HepG2 (cell line): Measurements from ENCODE around the gene CEBPE. TPM values are rescaled to one million over a fixed set of nuclear protein-coding genes. Genes with fewer than 3 reads are reported as not detected.

Source experiments
- BRCA1 ChIP-seq: sonication (generic); formaldehyde crosslinking; IDR thresholded peaks from 2 replicates; pipeline ENCODE4 v1.4.0; 2020; ENCODE audit warnings: missing genetic modification reagents
- CBX5 ChIP-seq: sonication (generic); formaldehyde crosslinking; IDR thresholded peaks from 2 replicates; pipeline ENCODE4 v1.4.0; 2020; ENCODE audit warnings: missing genetic modification reagents, borderline replicate concordance
- EEA1 ChIP-seq: sonication (generic); formaldehyde crosslinking; IDR thresholded peaks from 2 replicates; pipeline ENCODE4 v1.5.1; 2020; ENCODE audit warnings: mild to moderate bottlenecking, missing genetic modification reagents, borderline replicate concordance
- HHEX ChIP-seq: IDR thresholded peaks from 2 replicates; pipeline ENCODE4 v1.6.1; 2016; ENCODE audit warnings: control low read depth
- HNRNPK ChIP-seq: fragments of 200-400 bp; formaldehyde crosslinking; IDR thresholded peaks from 2 replicates; pipeline ENCODE4 v1.6.1; 2018; ENCODE audit warnings: low read length, low read depth, moderate library complexity, mild to moderate bottlenecking; ENCODE audit not compliant: poor library complexity, severe bottlenecking
- MBNL3 ChIP-seq: fragments of 250-450 bp; sonication (Bioruptor Pico); conservative IDR thresholded peaks from 2 replicates; pipeline ENCODE4 v1.8.0; 2022; ENCODE audit warnings: mild to moderate bottlenecking, inconsistent platforms
- SATB2 ChIP-seq: sonication (generic); formaldehyde crosslinking; IDR thresholded peaks from 2 replicates; pipeline ENCODE4 v1.5.0; 2020; ENCODE audit warnings: missing genetic modification reagents
- SIN3A ChIP-seq: IDR thresholded peaks from 2 replicates; pipeline ENCODE4 v1.6.1; 2011; ENCODE audit warnings: low read depth, mild to moderate bottlenecking, control low read depth, low read length, borderline replicate concordance
- SOX5 ChIP-seq: IDR thresholded peaks from 2 replicates; pipeline ENCODE4 v1.6.1; 2016; ENCODE audit warnings: borderline replicate concordance
- THAP11 ChIP-seq: IDR thresholded peaks from 2 replicates; pipeline ENCODE4 v1.6.1; 2016; ENCODE audit warnings: missing biosample characterization, missing genetic modification reagents
- ZBTB8A ChIP-seq: sonication (generic); formaldehyde crosslinking; IDR thresholded peaks from 2 replicates; pipeline ENCODE4 v1.4.0; 2020; ENCODE audit warnings: mild to moderate bottlenecking, low read depth, missing genetic modification reagents, borderline replicate concordance
- ZC3H4 ChIP-seq: sonication (generic); formaldehyde crosslinking; IDR thresholded peaks from 2 replicates; pipeline ENCODE4 v1.4.0; 2020; ENCODE audit warnings: missing genetic modification reagents, borderline replicate concordance
- ZFYVE20 ChIP-seq: sonication (generic); formaldehyde crosslinking; IDR thresholded peaks from 2 replicates; pipeline ENCODE4 v1.8.0; 2023; ENCODE audit warnings: low read depth, mild to moderate bottlenecking, moderate library complexity, missing genetic modification reagents, borderline replicate concordance
- ZNF3 ChIP-seq: IDR thresholded peaks from 2 replicates; pipeline ENCODE4 v1.7.0; 2017; ENCODE audit warnings: inconsistent platforms
- ZNF546 ChIP-seq: sonication (generic); formaldehyde crosslinking; conservative IDR thresholded peaks from 2 replicates; pipeline ENCODE4 v1.8.1; 2023; ENCODE audit warnings: mild to moderate bottlenecking, missing genetic modification reagents
- ZNF879 ChIP-seq: sonication (generic); formaldehyde crosslinking; IDR thresholded peaks from 2 replicates; pipeline ENCODE4 v1.8.1; 2023; ENCODE audit warnings: missing genetic modification reagents
- polyA plus RNA-seq, 8 experiments: library from polyadenylated mRNA; depleted of rRNA in 3 of 8; stranded (reverse) in 7 of 8; unstranded in 1 of 8; fragments of >200 nt; fragmentation: Illumina TruSeq in 4 of 8; extraction: Trizol in 4 of 8; gene quantifications; 2 replicates each; pipeline versions ENCODE4 v1.2.1 to v1.2.3, GENCODE V29; 2011 to 2016; ENCODE audit warnings: low read depth in 4 of 8, missing spikeins in 1 of 8, mixed read lengths in 1 of 8; ENCODE audit not compliant: insufficient read depth in 1 of 8
- total RNA-seq, 5 experiments: library from RNA; depleted of rRNA; stranded (reverse); fragments of >200 nt; fragmentation: Illumina TruSeq; extraction: Trizol; gene quantifications; 2 replicates each; pipeline ENCODE4 v1.2.3, GENCODE V29; 2016; ENCODE audit warnings: low read depth in 1 of 5
- TF ChIP-seq, protein P1 (sequence below): sonication (generic); formaldehyde crosslinking; IDR thresholded peaks from 2 replicates; pipeline ENCODE4 v1.5.0; 2020; ENCODE audit warnings: missing genetic modification reagents
- TF ChIP-seq, protein P2 (sequence below): sonication (generic); formaldehyde crosslinking; IDR thresholded peaks from 2 replicates; pipeline ENCODE4 v1.5.0; 2020; ENCODE audit warnings: mild to moderate bottlenecking, missing genetic modification reagents, borderline replicate concordance
- TF ChIP-seq, protein P3 (sequence below): sonication (generic); formaldehyde crosslinking; IDR thresholded peaks from 2 replicates; pipeline ENCODE4 v1.5.0; 2020; ENCODE audit warnings: missing genetic modification reagents

The CEBPE gene
- total and polyA plus RNA-seq, 2 of the 13 experiments (the other 11 are each of a cell fraction or from before 2014, with no cell fraction given): 0.09 to 0.11 TPM

DNA sequence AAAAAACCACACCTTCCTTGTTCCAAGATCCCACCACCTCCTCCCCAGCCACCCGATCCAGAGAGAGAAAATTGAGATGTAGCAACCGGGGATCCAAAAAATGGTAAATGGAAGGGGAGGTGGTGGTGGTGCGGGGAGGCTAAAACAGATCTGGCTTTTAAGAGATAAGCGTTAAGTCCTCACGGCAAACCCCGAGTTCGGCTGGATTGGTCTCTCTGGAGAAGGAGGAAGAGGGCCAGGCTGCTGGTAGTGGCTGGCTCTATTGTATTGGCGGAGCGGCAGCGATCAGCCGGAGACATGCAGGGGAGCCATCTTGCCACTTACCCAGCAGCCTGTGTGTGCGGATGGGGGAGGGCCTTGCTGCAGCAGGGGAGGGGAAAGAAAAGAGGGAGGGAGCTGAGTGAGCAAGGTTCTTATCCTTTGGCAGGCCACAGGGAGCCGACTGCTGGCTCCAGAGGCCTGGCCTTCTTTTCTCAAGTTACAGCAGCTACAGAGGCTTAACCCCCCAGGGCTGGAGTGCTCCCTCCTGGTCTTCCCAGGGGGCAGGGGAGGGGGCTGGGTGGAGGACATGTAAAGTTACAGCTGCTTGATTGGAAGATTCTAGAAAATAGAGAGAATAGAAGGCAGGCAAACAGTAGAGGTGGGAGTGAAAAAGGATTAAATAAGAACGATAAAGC is 47.7 kb downstream of the CEBPE start (continued):
- TF ChIP-seq ZFYVE20 (CRISPR knock-in tag): 0 out of 2 replicates have a peak, but pooled peaks have one; percentile 47
- peak; percentile 88 for TF ChIP-seq SIN3A
- TF ChIP-seq HHEX (CRISPR knock-in tag): no peak
- TF ChIP-seq, protein P1, sequence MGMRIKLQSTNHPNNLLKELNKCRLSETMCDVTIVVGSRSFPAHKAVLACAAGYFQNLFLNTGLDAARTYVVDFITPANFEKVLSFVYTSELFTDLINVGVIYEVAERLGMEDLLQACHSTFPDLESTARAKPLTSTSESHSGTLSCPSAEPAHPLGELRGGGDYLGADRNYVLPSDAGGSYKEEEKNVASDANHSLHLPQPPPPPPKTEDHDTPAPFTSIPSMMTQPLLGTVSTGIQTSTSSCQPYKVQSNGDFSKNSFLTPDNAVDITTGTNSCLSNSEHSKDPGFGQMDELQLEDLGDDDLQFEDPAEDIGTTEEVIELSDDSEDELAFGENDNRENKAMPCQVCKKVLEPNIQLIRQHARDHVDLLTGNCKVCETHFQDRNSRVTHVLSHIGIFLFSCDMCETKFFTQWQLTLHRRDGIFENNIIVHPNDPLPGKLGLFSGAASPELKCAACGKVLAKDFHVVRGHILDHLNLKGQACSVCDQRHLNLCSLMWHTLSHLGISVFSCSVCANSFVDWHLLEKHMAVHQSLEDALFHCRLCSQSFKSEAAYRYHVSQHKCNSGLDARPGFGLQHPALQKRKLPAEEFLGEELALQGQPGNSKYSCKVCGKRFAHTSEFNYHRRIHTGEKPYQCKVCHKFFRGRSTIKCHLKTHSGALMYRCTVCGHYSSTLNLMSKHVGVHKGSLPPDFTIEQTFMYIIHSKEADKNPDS (CRISPR knock-in tag): no peak
- TF ChIP-seq ZBTB8A: 0 out of 2 replicates have a peak, but pooled peaks have one; percentile 37
- TF ChIP-seq, protein P2, sequence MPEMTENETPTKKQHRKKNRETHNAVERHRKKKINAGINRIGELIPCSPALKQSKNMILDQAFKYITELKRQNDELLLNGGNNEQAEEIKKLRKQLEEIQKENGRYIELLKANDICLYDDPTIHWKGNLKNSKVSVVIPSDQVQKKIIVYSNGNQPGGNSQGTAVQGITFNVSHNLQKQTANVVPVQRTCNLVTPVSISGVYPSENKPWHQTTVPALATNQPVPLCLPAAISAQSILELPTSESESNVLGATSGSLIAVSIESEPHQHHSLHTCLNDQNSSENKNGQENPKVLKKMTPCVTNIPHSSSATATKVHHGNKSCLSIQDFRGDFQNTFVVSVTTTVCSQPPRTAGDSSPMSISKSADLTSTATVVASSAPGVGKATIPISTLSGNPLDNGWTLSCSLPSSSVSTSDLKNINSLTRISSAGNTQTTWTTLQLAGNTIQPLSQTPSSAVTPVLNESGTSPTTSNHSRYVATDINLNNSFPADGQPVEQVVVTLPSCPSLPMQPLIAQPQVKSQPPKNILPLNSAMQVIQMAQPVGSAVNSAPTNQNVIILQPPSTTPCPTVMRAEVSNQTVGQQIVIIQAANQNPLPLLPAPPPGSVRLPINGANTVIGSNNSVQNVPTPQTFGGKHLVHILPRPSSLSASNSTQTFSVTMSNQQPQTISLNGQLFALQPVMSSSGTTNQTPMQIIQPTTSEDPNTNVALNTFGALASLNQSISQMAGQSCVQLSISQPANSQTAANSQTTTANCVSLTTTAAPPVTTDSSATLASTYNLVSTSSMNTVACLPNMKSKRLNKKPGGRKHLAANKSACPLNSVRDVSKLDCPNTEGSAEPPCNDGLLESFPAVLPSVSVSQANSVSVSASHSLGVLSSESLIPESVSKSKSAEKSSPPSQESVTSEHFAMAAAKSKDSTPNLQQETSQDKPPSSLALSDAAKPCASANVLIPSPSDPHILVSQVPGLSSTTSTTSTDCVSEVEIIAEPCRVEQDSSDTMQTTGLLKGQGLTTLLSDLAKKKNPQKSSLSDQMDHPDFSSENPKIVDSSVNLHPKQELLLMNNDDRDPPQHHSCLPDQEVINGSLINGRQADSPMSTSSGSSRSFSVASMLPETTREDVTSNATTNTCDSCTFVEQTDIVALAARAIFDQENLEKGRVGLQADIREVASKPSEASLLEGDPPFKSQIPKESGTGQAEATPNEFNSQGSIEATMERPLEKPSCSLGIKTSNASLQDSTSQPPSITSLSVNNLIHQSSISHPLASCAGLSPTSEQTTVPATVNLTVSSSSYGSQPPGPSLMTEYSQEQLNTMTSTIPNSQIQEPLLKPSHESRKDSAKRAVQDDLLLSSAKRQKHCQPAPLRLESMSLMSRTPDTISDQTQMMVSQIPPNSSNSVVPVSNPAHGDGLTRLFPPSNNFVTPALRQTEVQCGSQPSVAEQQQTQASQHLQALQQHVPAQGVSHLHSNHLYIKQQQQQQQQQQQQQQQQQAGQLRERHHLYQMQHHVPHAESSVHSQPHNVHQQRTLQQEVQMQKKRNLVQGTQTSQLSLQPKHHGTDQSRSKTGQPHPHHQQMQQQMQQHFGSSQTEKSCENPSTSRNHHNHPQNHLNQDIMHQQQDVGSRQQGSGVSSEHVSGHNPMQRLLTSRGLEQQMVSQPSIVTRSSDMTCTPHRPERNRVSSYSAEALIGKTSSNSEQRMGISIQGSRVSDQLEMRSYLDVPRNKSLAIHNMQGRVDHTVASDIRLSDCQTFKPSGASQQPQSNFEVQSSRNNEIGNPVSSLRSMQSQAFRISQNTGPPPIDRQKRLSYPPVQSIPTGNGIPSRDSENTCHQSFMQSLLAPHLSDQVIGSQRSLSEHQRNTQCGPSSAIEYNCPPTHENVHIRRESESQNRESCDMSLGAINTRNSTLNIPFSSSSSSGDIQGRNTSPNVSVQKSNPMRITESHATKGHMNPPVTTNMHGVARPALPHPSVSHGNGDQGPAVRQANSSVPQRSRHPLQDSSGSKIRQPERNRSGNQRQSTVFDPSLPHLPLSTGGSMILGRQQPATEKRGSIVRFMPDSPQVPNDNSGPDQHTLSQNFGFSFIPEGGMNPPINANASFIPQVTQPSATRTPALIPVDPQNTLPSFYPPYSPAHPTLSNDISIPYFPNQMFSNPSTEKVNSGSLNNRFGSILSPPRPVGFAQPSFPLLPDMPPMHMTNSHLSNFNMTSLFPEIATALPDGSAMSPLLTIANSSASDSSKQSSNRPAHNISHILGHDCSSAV (CRISPR knock-in tag): no peak
- TF ChIP-seq, protein P3, sequence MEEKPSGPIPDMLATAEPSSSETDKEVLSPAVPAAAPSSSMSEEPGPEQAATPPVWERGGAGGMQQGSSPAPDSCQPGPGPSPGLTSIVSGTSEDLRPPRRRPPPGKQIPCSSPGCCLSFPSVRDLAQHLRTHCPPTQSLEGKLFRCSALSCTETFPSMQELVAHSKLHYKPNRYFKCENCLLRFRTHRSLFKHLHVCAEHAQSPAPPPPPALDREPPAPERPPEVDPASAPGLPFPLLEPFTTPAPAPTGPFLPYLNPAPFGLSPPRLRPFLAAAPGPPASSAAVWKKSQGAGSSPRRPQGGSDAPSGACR: peak; percentile 95; the same call in 1 of the 2 replicates
- TF ChIP-seq ZNF546 (CRISPR knock-in tag): no peak
- TF ChIP-seq THAP11 (CRISPR knock-in tag): peak; percentile 89
- TF ChIP-seq CBX5 (CRISPR knock-in tag): peak; percentile 96
- TF ChIP-seq MBNL3 (CRISPR knock-in tag): no peak
- no peak for TF ChIP-seq SATB2
- TF ChIP-seq SOX5 (CRISPR knock-in tag): peak; percentile 56
- TF ChIP-seq HNRNPK: no peak
- no peak for TF ChIP-seq BRCA1 (CRISPR knock-in tag)
- TF ChIP-seq ZNF3: 0 out of 2 replicates have a peak, but pooled peaks have one; percentile 3
- TF ChIP-seq EEA1 (CRISPR knock-in tag): no peak; the same call in 1 of the 2 replicates
- TF ChIP-seq ZNF879 (CRISPR knock-in tag): peak; percentile 94
- TF ChIP-seq ZC3H4: peak; percentile 88; the same call in 1 of the 2 replicates
